ENCODE data around the gene MIF. TPM values are rescaled to one million over a fixed set of nuclear protein-coding genes. Genes with fewer than 3 reads are reported as not detected.
"Not testable (repeated sequence)": the region's sequence is repeated elsewhere in the genome, so short reads cannot be mapped to it uniquely, and the experiment has no call there.

Gene MIF
- total and polyA plus RNA-seq, 2 donors (not counting 1 experiment from before 2014, with no cell fraction given), result 97.3 to 283 TPM

DNA sequence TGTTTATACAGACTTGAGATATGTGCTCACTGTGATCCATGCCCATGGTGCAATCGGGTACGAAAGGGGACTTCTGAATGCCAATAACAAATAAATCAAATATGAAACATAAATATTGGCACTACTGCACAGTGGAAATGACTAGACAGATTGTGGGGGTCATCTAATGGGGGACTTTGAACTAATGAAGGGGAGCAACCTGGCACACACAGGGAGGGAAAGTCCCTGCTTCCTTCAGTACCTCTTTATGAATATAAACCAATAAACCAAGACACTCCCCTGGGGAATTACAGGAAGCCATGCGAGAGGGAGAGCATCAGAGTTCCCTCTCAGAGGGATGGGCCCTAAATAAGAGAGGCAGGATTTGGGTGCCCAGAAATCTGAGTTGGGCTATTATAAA, 21.1 kb downstream of the MIF start:
- Histone ChIP-seq H3K79me2 (ENCODE audit: control insufficient read depth, insufficient read depth, low read length) (no peaks in the 10 kb centered on the region), H3K27ac (ENCODE audit: insufficient read depth, low read length) (no peak overlapping the region), H3K9me3 (ENCODE audit: control insufficient read depth, insufficient read depth, low read depth, low read length) (no peaks in the 10 kb centered on the region), H3K4me2 (ENCODE audit: extremely low read depth, insufficient read depth, low read length) (no peak overlapping the region), H4K20me1 (ENCODE audit: control insufficient read depth, extremely low read depth, insufficient read depth, low read length) (no peaks in the 10 kb centered on the region), H3K9ac (ENCODE audit: insufficient read depth, low read length) (no peak overlapping the region), H3K4me3 (replicated peaks in 1 of 4; ENCODE audit: control extremely low read depth in 1 of 4, insufficient read depth in 1 of 4, low read depth in 3 of 4, low read length in 4 of 4) (no peak overlapping the region), H2AFZ (ENCODE audit: low read length) (no peak overlapping the region), H3K4me1 (ENCODE audit: control insufficient read depth, extremely low read depth, insufficient read depth, low read length) (peaks cover 6% of the 10 kb centered on the region), H3K27me3 (ENCODE audit: control insufficient read depth, insufficient read depth, low read length) (no peaks in the 10 kb centered on the region), H3K36me3 (ENCODE audit: control insufficient read depth, insufficient read depth, low read length) (no peaks in the 10 kb centered on the region)
- TF ChIP-seq, protein P1, sequence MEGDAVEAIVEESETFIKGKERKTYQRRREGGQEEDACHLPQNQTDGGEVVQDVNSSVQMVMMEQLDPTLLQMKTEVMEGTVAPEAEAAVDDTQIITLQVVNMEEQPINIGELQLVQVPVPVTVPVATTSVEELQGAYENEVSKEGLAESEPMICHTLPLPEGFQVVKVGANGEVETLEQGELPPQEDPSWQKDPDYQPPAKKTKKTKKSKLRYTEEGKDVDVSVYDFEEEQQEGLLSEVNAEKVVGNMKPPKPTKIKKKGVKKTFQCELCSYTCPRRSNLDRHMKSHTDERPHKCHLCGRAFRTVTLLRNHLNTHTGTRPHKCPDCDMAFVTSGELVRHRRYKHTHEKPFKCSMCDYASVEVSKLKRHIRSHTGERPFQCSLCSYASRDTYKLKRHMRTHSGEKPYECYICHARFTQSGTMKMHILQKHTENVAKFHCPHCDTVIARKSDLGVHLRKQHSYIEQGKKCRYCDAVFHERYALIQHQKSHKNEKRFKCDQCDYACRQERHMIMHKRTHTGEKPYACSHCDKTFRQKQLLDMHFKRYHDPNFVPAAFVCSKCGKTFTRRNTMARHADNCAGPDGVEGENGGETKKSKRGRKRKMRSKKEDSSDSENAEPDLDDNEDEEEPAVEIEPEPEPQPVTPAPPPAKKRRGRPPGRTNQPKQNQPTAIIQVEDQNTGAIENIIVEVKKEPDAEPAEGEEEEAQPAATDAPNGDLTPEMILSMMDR (conservative IDR thresholded peaks at IDR 0.05 in 1 of 2, IDR thresholded peaks at IDR 0.05 in 1 of 2; ENCODE audit: low read depth in 1 of 2, low read length in 2 of 2), result no peak
- TF ChIP-seq EZH2 (IDR thresholded peaks at IDR 0.05; ENCODE audit: low read length, missing control alignments), result no peak
- DNase-seq (ENCODE audit: low read depth in 2 of 2), result no peak

DNA sequence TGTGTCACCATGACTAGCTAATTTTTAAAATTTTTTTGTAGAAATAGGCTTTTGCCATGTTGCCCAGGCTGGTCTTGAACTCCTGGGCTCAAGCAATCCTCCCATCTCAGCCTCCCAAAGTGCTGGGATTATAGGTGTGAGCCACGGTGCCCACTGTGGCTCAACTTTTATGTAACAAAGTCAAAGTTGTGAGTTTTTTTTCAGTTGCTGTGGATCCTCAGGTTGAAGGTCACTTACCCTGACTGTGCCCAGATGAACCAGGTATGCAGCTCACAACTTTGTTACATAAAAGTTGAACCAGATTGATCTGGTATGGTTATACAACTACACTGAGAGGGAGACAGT, 26.1 kb downstream of the MIF start:
- H2AFZ ChIP-seq (ENCODE audit: low read length); H3K4me3 ChIP-seq (replicated peaks in 1 of 4; ENCODE audit: control extremely low read depth in 1 of 4, insufficient read depth in 1 of 4, low read depth in 3 of 4, low read length in 4 of 4); H3K27me3 ChIP-seq (ENCODE audit: control insufficient read depth, insufficient read depth, low read length); H3K36me3 ChIP-seq (ENCODE audit: control insufficient read depth, insufficient read depth, low read length); H3K9me3 ChIP-seq (ENCODE audit: control insufficient read depth, insufficient read depth, low read depth, low read length); H3K4me2 ChIP-seq (ENCODE audit: extremely low read depth, insufficient read depth, low read length); H3K9ac ChIP-seq (ENCODE audit: insufficient read depth, low read length); H3K4me1 ChIP-seq (ENCODE audit: control insufficient read depth, extremely low read depth, insufficient read depth, low read length); DNase-seq (ENCODE audit: low read depth in 2 of 2); H4K20me1 ChIP-seq (ENCODE audit: control insufficient read depth, extremely low read depth, insufficient read depth, low read length); H3K79me2 ChIP-seq (ENCODE audit: control insufficient read depth, insufficient read depth, low read length): not testable (repeated sequence)
- H3K27ac ChIP-seq (ENCODE audit: insufficient read depth, low read length), result peak overlapping the region; percentile 71

DNA sequence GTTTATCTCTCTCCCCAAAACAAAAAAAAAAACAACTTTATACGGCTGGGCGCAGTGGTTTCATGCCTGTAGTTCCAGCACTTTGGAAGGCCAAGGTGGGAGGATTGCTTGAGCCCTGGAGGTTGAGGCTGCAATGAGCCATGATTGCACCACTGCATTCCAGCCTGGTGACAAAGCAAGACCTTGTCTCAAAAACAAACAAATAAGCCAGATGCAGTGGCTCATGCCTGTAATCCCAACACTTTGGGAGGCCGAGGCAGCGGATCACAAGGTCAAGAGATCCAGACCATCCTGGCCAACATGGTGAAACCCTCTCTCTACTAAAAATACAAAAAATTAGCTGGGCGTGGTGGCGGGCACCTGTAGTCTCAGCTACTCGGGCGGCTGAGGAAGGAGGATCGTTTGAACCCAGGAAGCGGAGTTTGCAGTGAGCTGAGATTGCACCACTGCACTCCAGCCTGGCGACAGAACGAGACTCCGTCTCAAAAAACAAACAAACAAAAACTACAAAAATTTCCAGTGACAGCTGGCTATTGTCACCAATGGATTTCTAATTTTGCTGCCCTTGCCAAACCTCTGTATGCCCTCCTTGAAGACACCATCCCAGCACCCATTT, 27.5 kb downstream of the MIF start:
- not testable (repeated sequence) for H3K4me3 ChIP-seq (replicated peaks in 1 of 4; ENCODE audit: control extremely low read depth in 1 of 4, insufficient read depth in 1 of 4, low read depth in 3 of 4, low read length in 4 of 4); H4K20me1 ChIP-seq (ENCODE audit: control insufficient read depth, extremely low read depth, insufficient read depth, low read length); H3K27me3 ChIP-seq (ENCODE audit: control insufficient read depth, insufficient read depth, low read length); H2AFZ ChIP-seq (ENCODE audit: low read length); H3K79me2 ChIP-seq (ENCODE audit: control insufficient read depth, insufficient read depth, low read length); H3K4me1 ChIP-seq (ENCODE audit: control insufficient read depth, extremely low read depth, insufficient read depth, low read length); H3K36me3 ChIP-seq (ENCODE audit: control insufficient read depth, insufficient read depth, low read length); H3K4me2 ChIP-seq (ENCODE audit: extremely low read depth, insufficient read depth, low read length); H3K27ac ChIP-seq (ENCODE audit: insufficient read depth, low read length); H3K9ac ChIP-seq (ENCODE audit: insufficient read depth, low read length); H3K9me3 ChIP-seq (ENCODE audit: control insufficient read depth, insufficient read depth, low read depth, low read length)
- DNase-seq (ENCODE audit: low read depth in 2 of 2), result peak; percentile 25 to 56

DNA sequence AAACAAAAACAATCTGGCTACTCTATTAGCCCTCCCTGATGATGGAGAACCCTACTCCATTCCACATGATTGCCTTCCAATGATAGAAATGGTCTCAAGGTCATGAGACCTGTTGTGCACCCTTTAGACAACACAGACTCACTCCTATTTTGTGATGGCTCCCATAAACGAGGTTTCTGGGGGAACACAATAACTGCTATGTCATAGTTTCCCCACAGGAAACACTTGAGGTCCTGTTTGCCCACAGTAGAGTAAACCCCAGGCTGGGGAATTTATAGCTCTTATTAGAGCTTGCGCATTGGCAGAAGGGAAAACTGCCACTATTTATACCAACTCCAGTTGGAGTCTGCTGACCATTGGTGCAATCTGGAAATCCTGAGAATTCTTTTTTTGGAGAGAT, 28.7 kb downstream of the MIF start:
- no peak overlapping the region for H2AFZ ChIP-seq (ENCODE audit: low read length)
- no peaks in the 10 kb centered on the region for H3K27me3 ChIP-seq (ENCODE audit: control insufficient read depth, insufficient read depth, low read length)
- no peak for TF ChIP-seq EZH2 (IDR thresholded peaks at IDR 0.05; ENCODE audit: low read length, missing control alignments)
- TF ChIP-seq, protein P1 (conservative IDR thresholded peaks at IDR 0.05 in 1 of 2, IDR thresholded peaks at IDR 0.05 in 1 of 2; ENCODE audit: low read depth in 1 of 2, low read length in 2 of 2), result no peak
- H3K9me3 ChIP-seq (ENCODE audit: control insufficient read depth, insufficient read depth, low read depth, low read length), result no peaks in the 10 kb centered on the region
- no peak overlapping the region for H3K4me2 ChIP-seq (ENCODE audit: extremely low read depth, insufficient read depth, low read length)
- H3K36me3 ChIP-seq (ENCODE audit: control insufficient read depth, insufficient read depth, low read length), result no peaks in the 10 kb centered on the region
- peaks cover 3% of the 10 kb centered on the region for H3K4me1 ChIP-seq (ENCODE audit: control insufficient read depth, extremely low read depth, insufficient read depth, low read length)
- H3K9ac ChIP-seq (ENCODE audit: insufficient read depth, low read length), result no peak overlapping the region
- no peak overlapping the region for H3K27ac ChIP-seq (ENCODE audit: insufficient read depth, low read length)
- no peaks in the 10 kb centered on the region for H4K20me1 ChIP-seq (ENCODE audit: control insufficient read depth, extremely low read depth, insufficient read depth, low read length)
- no peaks in the 10 kb centered on the region for H3K79me2 ChIP-seq (ENCODE audit: control insufficient read depth, insufficient read depth, low read length)
- no peak for DNase-seq (ENCODE audit: low read depth in 2 of 2)
- no peak overlapping the region for H3K4me3 ChIP-seq (replicated peaks in 1 of 4; ENCODE audit: control extremely low read depth in 1 of 4, insufficient read depth in 1 of 4, low read depth in 3 of 4, low read length in 4 of 4)

All from fibroblast of lung (primary cell).